ENCODE measurements around the gene TMPRSS5. TPM values are rescaled to one million over a fixed set of nuclear protein-coding genes. Genes with fewer than 3 reads are reported as not detected.

Gene TMPRSS5
- total RNA-seq, 2 experiments from 2014 or later: 0.61 to 0.91 TPM

- Mint-ChIP-seq H3K4me3 (no peak overlapping the region), H3K27ac (no peak overlapping the region), H3K27me3 (peaks cover 19% of the 10 kb centered on the region), H3K9me3 (ENCODE audit: low read depth) (no peaks in the 10 kb centered on the region), H3K4me1 (peaks cover 4% of the 10 kb centered on the region), H3K36me3 (no peaks in the 10 kb centered on the region)
- no peak for ATAC-seq
- DNase-seq: no peak
- CTCF ChIA-PET: no interaction called here
Observed at GRCh38 chr11:113647856-113648255, 58.3 kb downstream of the TMPRSS5 start.

- no peak overlapping the region for H3K27ac Mint-ChIP-seq
- CTCF ChIA-PET: no interaction called here
Observed at GRCh38 chr11:113647108-113647507, 59.0 kb downstream of the TMPRSS5 start.

GRCh38 chr11:113645593-113646349 is 60.3 kb downstream of the TMPRSS5 start:
- Mint-ChIP-seq H3K27me3 (peaks cover 21% of the 10 kb centered on the region), H3K27ac (no peak overlapping the region), H3K36me3 (peaks cover 1% of the 10 kb centered on the region), H3K4me3 (no peak overlapping the region), H3K9me3 (ENCODE audit: low read depth) (no peaks in the 10 kb centered on the region), H3K4me1 (peaks cover 9% of the 10 kb centered on the region)
- CTCF ChIA-PET: no interaction called here
- ATAC-seq (no peak), DNase-seq (no peak)

More at GRCh38 chr11:113647108-113647507, 59.0 kb downstream of the TMPRSS5 start:
- H3K36me3 Mint-ChIP-seq: no peaks in the 10 kb centered on the region
- ATAC-seq: peak; percentile 51
- H3K4me3 Mint-ChIP-seq: no peak overlapping the region
- DNase-seq: no peak
- peaks cover 18% of the 10 kb centered on the region for H3K27me3 Mint-ChIP-seq
- peaks cover 4% of the 10 kb centered on the region for H3K4me1 Mint-ChIP-seq
- H3K9me3 Mint-ChIP-seq (ENCODE audit: low read depth): no peaks in the 10 kb centered on the region

DNA sequence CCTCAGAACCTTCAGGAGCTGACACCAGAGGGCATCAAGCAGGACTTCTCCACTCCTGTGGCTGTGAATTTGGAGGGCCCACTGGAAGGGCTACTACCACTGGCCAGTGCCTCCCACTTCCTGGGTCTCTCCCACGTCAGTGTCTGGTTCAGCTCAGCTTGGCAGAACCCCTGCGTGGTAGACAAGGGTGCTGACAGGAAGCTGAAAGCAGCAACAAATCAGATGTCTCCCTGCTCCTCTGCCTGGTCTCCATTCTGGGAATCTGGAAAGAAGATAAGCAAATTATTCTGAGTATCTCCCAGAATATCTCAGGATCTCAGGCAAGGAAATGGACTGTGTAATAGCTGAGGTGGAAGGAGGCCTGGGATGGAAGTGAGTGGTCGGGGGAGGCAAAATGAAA is 61.5 kb downstream of the TMPRSS5 start:
- ATAC-seq (no peak), DNase-seq (no peak)
- H3K9me3 Mint-ChIP-seq (ENCODE audit: low read depth): no peaks in the 10 kb centered on the region
- H3K27me3 Mint-ChIP-seq: peaks cover 27% of the 10 kb centered on the region
- no peak overlapping the region for H3K27ac Mint-ChIP-seq
- CTCF ChIA-PET: no interaction called here
- H3K36me3 Mint-ChIP-seq: peaks cover 1% of the 10 kb centered on the region
- H3K4me1 Mint-ChIP-seq: peaks cover 9% of the 10 kb centered on the region
- no peak overlapping the region for H3K4me3 Mint-ChIP-seq

- Mint-ChIP-seq H3K36me3 (peaks cover 1% of the 10 kb centered on the region), H3K9me3 (ENCODE audit: low read depth) (no peaks in the 10 kb centered on the region), H3K27me3 (peaks cover 28% of the 10 kb centered on the region), H3K27ac (no peak overlapping the region), H3K4me3 (no peak overlapping the region), H3K4me1 (peaks cover 9% of the 10 kb centered on the region)
- ATAC-seq (no peak), DNase-seq (no peak)
- CTCF ChIA-PET: no interaction called here
Observed at GRCh38 chr11:113643701-113644100, 62.4 kb downstream of the TMPRSS5 start.

- DNase-seq: no peak
- H3K36me3 Mint-ChIP-seq: peaks cover 1% of the 10 kb centered on the region
- no peak overlapping the region for H3K27ac Mint-ChIP-seq
- no peak overlapping the region for H3K4me3 Mint-ChIP-seq
- ATAC-seq: no peak
- no peaks in the 10 kb centered on the region for H3K9me3 Mint-ChIP-seq (ENCODE audit: low read depth)
- peaks cover 33% of the 10 kb centered on the region for H3K27me3 Mint-ChIP-seq
- H3K4me1 Mint-ChIP-seq: peaks cover 9% of the 10 kb centered on the region
- CTCF ChIA-PET: no interaction called here
Observed at GRCh38 chr11:113643006-113643585, 63.0 kb downstream of the TMPRSS5 start.

DNA sequence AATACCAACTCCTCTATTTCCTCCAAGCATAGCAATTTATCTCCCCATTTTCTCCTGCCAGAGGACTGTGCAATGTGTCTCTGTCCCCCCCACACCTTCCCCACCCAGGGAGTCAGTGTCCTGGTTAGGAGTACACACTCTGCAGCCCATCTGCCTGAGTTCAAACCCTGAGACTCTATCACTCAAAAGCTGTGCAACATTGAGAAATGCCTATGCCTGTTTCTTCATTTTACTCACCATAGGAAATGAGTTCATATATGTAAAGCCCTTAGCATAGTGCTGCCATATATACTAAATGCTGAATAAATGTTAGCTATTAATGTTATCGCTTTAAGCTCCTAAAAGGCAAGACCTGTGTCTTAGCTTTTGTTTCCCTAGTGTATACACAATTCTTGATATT is 64.0 kb downstream of the TMPRSS5 start:
- Mint-ChIP-seq H3K4me1 (peaks cover 7% of the 10 kb centered on the region), H3K27ac (no peak overlapping the region), H3K36me3 (peaks cover 1% of the 10 kb centered on the region), H3K9me3 (ENCODE audit: low read depth) (no peaks in the 10 kb centered on the region), H3K4me3 (no peak overlapping the region), H3K27me3 (peaks cover 33% of the 10 kb centered on the region)
- CTCF ChIA-PET: no interaction called here
- ATAC-seq: peak; percentile 33
- DNase-seq: no peak

- Mint-ChIP-seq H3K27me3 (peaks cover 26% of the 10 kb centered on the region), H3K27ac (no peak overlapping the region), H3K9me3 (ENCODE audit: low read depth) (peaks cover 2% of the 10 kb centered on the region), H3K36me3 (peaks cover 1% of the 10 kb centered on the region), H3K4me3 (no peak overlapping the region), H3K4me1 (peaks cover 6% of the 10 kb centered on the region)
- no peak for ATAC-seq
- no peak for DNase-seq
- CTCF ChIA-PET: no interaction called here
Observed at GRCh38 chr11:113638376-113638775, 67.7 kb downstream of the TMPRSS5 start.

DNA sequence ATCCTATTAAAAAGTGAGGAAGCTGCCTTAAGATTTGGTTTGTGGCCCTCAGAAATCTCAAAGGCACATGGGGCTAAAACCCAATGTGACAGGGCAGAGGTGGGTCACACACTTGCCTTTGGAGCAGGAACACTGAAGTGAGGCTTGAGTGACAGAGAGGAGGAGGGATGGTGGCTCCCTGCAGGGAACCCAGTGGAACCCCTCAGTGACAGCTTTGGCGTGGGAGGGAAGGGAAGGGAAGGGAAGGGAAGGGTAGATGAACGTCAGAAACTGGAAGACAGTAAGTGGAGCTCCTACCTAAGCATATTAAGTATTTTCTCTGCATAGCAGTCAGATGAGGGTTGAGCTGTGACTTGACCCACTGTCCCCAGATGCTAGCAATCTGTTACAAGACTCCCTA is 68.5 kb downstream of the TMPRSS5 start:
- H3K27me3 Mint-ChIP-seq: peaks cover 21% of the 10 kb centered on the region
- peaks cover 2% of the 10 kb centered on the region for H3K9me3 Mint-ChIP-seq (ENCODE audit: low read depth)
- H3K4me3 Mint-ChIP-seq: no peak overlapping the region
- H3K36me3 Mint-ChIP-seq: peaks cover 1% of the 10 kb centered on the region
- CTCF ChIA-PET: no interaction called here
- ATAC-seq: no peak
- no peak for DNase-seq
- no peak overlapping the region for H3K27ac Mint-ChIP-seq
- H3K4me1 Mint-ChIP-seq: peaks cover 6% of the 10 kb centered on the region

Other genes with a start within 250 kb of the TMPRSS5 start
- gene DRD2, start 230.9 kb downstream of the TMPRSS5 start, total RNA-seq: 1 to 10 TPM in 1 of 2 experiments, under 1 TPM in 1; 0.52 to 1.4 TPM
- 10 to 100 TPM; 17.3 to 20.8 TPM for gene ZW10, start 67.4 kb upstream of the TMPRSS5 start, total RNA-seq
- not detected for gene CLDN25, start 73.5 kb upstream of the TMPRSS5 start, total RNA-seq
- 10 to 100 TPM; 50.5 to 65.1 TPM for gene USP28, start 169.3 kb upstream of the TMPRSS5 start, total RNA-seq
- not detected for gene HTR3B, start 198.5 kb upstream of the TMPRSS5 start, total RNA-seq